Uterus (tissue), 4 donors: ENCODE measurements around the gene ASB11. TPM values are rescaled to one million over a fixed set of nuclear protein-coding genes. Genes with fewer than 3 reads are reported as not detected.
A peak's percentile ranks its signal among the peaks of the same experiment; 100 is the strongest.

Source experiments
- DNase-seq, 2 donors: peaks; one replicate each; pipeline ENCODE4 v3.0.0-alpha.2; 2019 to 2020
- H3K27ac ChIP-seq, 2 donors: fragments of 200-600 bp; sonication (generic); 1 replicate in 1 of 2; 2 replicates in 1 of 2; pipeline ENCODE4 v1.5.1; 2016 to 2018
- H3K27me3 ChIP-seq, 2 donors: fragments of 200-600 bp; sonication (generic); one replicate each; pipeline ENCODE4 v1.5.1; 2018 to 2019; ENCODE audit warnings: control low read depth in 1 of 2
- H3K36me3 ChIP-seq, 2 donors: fragments of 200-600 bp; sonication (generic); one replicate each; pipeline ENCODE4 v1.5.1; 2019; ENCODE audit warnings: control low read depth in 1 of 2
- H3K4me1 ChIP-seq, 2 donors: fragments of 200-600 bp; sonication (generic); one replicate each; pipeline ENCODE4 v1.5.1; 2018 to 2019; ENCODE audit warnings: control low read depth in 1 of 2
- H3K4me3 ChIP-seq, 2 donors: fragments of 200-600 bp; sonication (generic); 1 replicate in 1 of 2; 2 replicates in 1 of 2; pipeline ENCODE4 v1.5.1; 2018 to 2019; ENCODE audit warnings: mild to moderate bottlenecking in 1 of 2
- H3K9me3 ChIP-seq, 2 donors: fragments of 200-600 bp; sonication (generic); one replicate each; pipeline ENCODE4 v1.5.1; 2019; ENCODE audit warnings: control low read depth in 1 of 2
- POLR2A ChIP-seq, 2 donors: fragments of 450-650 bp; IDR thresholded peaks; one replicate each; pipeline ENCODE4 v1.6.1; 2016; ENCODE audit warnings: antibody characterized with exemption in 2 of 2, mild to moderate bottlenecking in 1 of 2, moderate library complexity in 1 of 2
- intact Hi-C: fragments of 100-400 bp; cut with DNase I; formaldehyde crosslinking; loops from one replicate; pipeline ENCODE4 v1.15.1; 2023; ENCODE audit warnings: low total_unique reads
- total RNA-seq, 4 donors: library from RNA; depleted of rRNA in 3 of 4; stranded (reverse); fragments of >200 nt in 3 of 4; gene quantifications; one replicate each; pipeline versions ENCODE4 v1.1.0 to v1.2.4, GENCODE V29; 2014 to 2023
- TF ChIP-seq, protein P1 (sequence below), 4 experiments: fragments of 200-600 bp in 2 of 4; fragments of 450-650 bp in 2 of 4; sonication (generic) in 2 of 4; IDR thresholded peaks; one replicate each; pipeline ENCODE4 v1.5.1; 2016 to 2019; ENCODE audit warnings: antibody characterized with exemption in 4 of 4, mild to moderate bottlenecking in 2 of 4, moderate library complexity in 1 of 4
- donor health status: DM: yes; HTN: yes; CAD: no.

ASB11 gene
- total RNA-seq, 4 donors from 2014 or later: 0.30 to 0.88 TPM; not detected in 2

DNA sequence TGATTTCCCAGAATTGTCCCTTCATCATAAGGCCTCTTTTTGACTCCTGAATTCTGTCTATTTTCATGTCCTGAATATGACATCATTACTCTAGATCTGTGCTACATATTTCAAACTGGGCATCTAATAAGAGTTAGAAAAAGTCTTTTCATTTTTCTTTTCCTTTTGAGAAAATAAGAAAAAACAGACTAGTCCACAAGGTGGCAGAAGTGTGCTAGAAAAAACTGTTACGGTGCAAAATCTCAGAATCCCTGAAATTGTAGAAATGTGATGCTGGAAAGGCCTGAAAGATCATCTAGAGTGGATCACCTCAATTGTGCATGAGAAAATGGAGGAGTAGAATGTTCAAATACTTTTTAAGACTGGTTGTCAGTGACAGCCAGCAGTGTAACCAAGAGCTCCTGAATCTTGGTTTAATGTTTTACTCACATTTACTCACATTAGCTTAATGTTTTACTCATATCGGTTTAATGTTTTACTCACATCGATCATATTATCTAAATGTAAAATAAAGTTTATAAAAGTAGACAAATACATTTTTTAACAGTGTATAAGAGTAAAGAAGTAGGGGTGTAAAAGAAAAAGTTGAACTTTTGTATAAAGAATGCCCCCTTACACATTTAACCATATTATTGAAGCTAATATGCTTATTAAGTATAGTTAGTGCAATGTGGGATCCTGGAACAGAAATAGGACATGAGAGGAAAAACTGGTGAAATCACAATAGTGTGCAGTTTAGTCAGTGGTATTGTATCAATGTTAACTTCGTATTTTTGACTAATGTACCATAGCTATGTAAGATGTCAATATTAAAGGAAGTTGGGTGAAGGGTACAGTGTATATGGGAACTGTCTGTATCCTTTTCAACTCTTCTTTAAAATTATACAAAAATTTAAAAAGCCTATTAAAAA, 15.2 kb downstream of the ASB11 start:
- no peaks in the 10 kb centered on the region for H3K4me1 ChIP-seq
- H3K27ac ChIP-seq: no peak overlapping the region
- H3K4me3 ChIP-seq: no peak overlapping the region
- no peaks in the 10 kb centered on the region for H3K36me3 ChIP-seq
- no peaks in the 10 kb centered on the region for H3K9me3 ChIP-seq
- H3K27me3 ChIP-seq: peaks cover 0 to 6% of the 10 kb centered on the region in 2 donors
- TF ChIP-seq POLR2A (IDR thresholded peaks at IDR 0.05): no peak
- TF ChIP-seq, protein P1, sequence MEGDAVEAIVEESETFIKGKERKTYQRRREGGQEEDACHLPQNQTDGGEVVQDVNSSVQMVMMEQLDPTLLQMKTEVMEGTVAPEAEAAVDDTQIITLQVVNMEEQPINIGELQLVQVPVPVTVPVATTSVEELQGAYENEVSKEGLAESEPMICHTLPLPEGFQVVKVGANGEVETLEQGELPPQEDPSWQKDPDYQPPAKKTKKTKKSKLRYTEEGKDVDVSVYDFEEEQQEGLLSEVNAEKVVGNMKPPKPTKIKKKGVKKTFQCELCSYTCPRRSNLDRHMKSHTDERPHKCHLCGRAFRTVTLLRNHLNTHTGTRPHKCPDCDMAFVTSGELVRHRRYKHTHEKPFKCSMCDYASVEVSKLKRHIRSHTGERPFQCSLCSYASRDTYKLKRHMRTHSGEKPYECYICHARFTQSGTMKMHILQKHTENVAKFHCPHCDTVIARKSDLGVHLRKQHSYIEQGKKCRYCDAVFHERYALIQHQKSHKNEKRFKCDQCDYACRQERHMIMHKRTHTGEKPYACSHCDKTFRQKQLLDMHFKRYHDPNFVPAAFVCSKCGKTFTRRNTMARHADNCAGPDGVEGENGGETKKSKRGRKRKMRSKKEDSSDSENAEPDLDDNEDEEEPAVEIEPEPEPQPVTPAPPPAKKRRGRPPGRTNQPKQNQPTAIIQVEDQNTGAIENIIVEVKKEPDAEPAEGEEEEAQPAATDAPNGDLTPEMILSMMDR (IDR thresholded peaks at IDR 0.05): peak; percentile 23 to 46 (median 40)
- intact Hi-C loops: no loop called here
- DNase-seq: no peak

DNA sequence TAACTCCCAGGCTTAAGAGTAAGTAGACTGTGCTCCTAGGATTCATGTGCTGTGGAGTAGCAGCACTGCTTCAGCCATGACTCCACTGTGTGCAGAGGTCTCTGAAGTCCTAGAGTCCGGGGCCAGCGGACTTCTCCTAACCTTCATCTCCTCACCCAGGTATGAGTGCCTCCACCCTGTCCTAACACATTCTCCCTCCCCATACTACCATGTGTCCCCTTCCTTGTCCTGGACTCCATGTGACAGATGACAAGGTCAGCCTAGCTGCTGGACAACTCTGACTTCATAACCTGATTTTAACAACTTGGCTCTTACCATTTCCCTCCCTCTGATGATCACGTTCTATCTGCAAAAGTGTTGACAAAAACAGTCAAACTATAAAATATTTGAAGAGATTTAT, 16.7 kb downstream of the ASB11 start:
- Histone ChIP-seq H3K4me3 (no peak overlapping the region), H3K27me3 (peaks cover 0 to 6% of the 10 kb centered on the region in 2 donors), H3K27ac (peak overlapping the region in 1 of 2 donors; percentile 26), H3K36me3 (no peaks in the 10 kb centered on the region), H3K9me3 (no peaks in the 10 kb centered on the region), H3K4me1 (no peaks in the 10 kb centered on the region)
- no peak for DNase-seq
- intact Hi-C loops: no loop called here
- no peak for TF ChIP-seq POLR2A (IDR thresholded peaks at IDR 0.05)
- TF ChIP-seq, protein P1 (IDR thresholded peaks at IDR 0.05): no peak

DNA sequence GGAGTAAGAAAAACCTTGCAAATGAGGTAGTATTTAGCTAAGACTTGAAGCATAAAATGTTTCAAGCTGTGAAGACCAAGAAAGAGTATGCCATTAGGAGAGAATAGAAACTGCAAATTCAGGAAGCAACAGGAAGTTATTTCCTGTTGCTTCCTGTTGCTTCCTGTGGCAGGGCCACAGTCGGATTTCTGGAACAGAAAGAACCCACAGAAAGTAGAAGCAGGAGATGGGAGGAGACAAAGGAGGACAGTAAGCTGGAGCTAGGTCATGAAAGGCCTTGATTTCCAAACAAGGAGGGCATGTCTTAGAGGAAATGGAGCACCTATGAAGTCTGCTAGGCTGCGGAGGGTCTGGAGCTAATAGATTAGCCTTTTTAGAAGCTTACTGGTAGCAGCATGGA, 17.2 kb downstream of the ASB11 start:
- intact Hi-C loops: no loop called here
- H3K9me3 ChIP-seq: no peaks in the 10 kb centered on the region
- no peak for DNase-seq
- no peaks in the 10 kb centered on the region for H3K36me3 ChIP-seq
- no peak overlapping the region for H3K4me3 ChIP-seq
- peaks cover 0 to 6% of the 10 kb centered on the region in 2 donors for H3K27me3 ChIP-seq
- TF ChIP-seq, protein P1 (IDR thresholded peaks at IDR 0.05): no peak
- no peak for TF ChIP-seq POLR2A (IDR thresholded peaks at IDR 0.05)
- H3K27ac ChIP-seq: peak overlapping the region in 1 of 2 donors; percentile 26
- no peaks in the 10 kb centered on the region for H3K4me1 ChIP-seq

DNA sequence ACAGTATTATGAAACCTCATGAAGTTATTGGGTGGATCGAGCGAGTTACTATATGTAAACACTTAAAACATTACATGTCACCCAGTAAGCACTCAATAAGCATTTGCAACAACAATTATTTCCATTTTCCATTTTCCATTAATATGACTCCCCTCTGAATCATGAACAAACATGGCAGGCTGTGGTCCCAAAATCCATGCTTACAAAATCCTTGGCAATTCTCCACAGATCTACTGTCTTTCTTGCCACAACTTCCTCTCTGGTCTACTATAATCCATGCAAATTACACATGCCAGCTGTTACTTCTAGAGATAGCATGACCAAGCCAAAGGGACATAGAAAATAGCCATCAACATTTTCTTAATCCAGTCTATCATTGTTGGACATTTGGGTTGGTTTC, 22.0 kb downstream of the ASB11 start:
- DNase-seq: no peak
- H3K36me3 ChIP-seq: no peaks in the 10 kb centered on the region
- no peaks in the 10 kb centered on the region for H3K27me3 ChIP-seq
- H3K4me1 ChIP-seq: no peaks in the 10 kb centered on the region
- no peaks in the 10 kb centered on the region for H3K9me3 ChIP-seq
- no peak for TF ChIP-seq POLR2A (IDR thresholded peaks at IDR 0.05)
- TF ChIP-seq, protein P1 (IDR thresholded peaks at IDR 0.05): no peak
- intact Hi-C loops: no loop called here
- no peak overlapping the region for H3K27ac ChIP-seq
- H3K4me3 ChIP-seq: no peak overlapping the region

DNA sequence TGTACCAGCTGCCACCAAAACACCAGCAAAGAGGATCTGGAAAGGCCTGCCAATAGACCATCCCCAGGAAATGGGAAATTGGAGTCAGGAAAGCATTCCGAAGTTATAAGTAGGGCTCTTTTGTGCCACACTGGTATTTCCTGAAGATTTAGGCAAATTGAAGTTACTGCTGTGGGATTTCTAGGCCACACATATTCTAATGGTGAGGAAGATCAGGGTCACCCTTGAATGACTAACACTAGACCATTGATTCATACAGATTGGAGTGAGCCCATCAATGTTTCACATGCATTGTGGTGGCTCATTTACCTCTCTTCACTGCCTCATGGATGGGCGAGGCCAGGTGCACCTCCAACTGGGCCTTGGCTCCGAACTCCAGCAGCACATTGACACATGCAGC, 22.6 kb downstream of the ASB11 start:
- no peaks in the 10 kb centered on the region for H3K9me3 ChIP-seq
- TF ChIP-seq, protein P1 (IDR thresholded peaks at IDR 0.05): no peak
- TF ChIP-seq POLR2A (IDR thresholded peaks at IDR 0.05): no peak
- no peak for DNase-seq
- no peaks in the 10 kb centered on the region for H3K27me3 ChIP-seq
- no peak overlapping the region for H3K4me3 ChIP-seq
- no peak overlapping the region for H3K27ac ChIP-seq
- H3K36me3 ChIP-seq: no peaks in the 10 kb centered on the region
- no peaks in the 10 kb centered on the region for H3K4me1 ChIP-seq
- intact Hi-C loops: no loop called here
